Measurements from ENCODE around the gene F8A1.
"Not testable (repeated sequence)": the region's sequence is repeated elsewhere in the genome, so short reads cannot be mapped to it uniquely, and the experiment has no call there.

Gene F8A1

GRCh38 chrX:154890990-154891639 lies 5.0 kb downstream of the F8A1 start:
- no peak for TF ChIP-seq CTCF (IDR thresholded peaks at IDR 0.05; ENCODE audit: low read depth, low read length)
- no peak for DNase-seq (ENCODE audit: extremely low read depth, low read depth)

- no peak for DNase-seq (ENCODE audit: extremely low read depth, low read depth)
- TF ChIP-seq CTCF (IDR thresholded peaks at IDR 0.05; ENCODE audit: low read depth, low read length): no peak
Observed at GRCh38 chrX:154892296-154892695, 6.1 kb downstream of the F8A1 start.

GRCh38 chrX:154900323-154900722 lies 14.2 kb downstream of the F8A1 start:
- DNase-seq (ENCODE audit: extremely low read depth, low read depth): no peak
- no peak for TF ChIP-seq CTCF (IDR thresholded peaks at IDR 0.05; ENCODE audit: low read depth, low read length)

- no peak for DNase-seq (ENCODE audit: extremely low read depth, low read depth)
- no peak for TF ChIP-seq CTCF (IDR thresholded peaks at IDR 0.05; ENCODE audit: low read depth, low read length)
Observed at GRCh38 chrX:154902408-154902807, 16.3 kb downstream of the F8A1 start.

- no peak for TF ChIP-seq CTCF (IDR thresholded peaks at IDR 0.05; ENCODE audit: low read depth, low read length)
- no peak for DNase-seq (ENCODE audit: extremely low read depth, low read depth)
Observed at GRCh38 chrX:154908821-154909220, 22.7 kb downstream of the F8A1 start.

- DNase-seq (ENCODE audit: extremely low read depth, low read depth): not testable (repeated sequence)
Observed at GRCh38 chrX:154910048-154910447, 23.9 kb downstream of the F8A1 start.

GRCh38 chrX:154910528-154910927 lies 24.4 kb downstream of the F8A1 start:
- not testable (repeated sequence) for DNase-seq (ENCODE audit: extremely low read depth, low read depth)

GRCh38 chrX:154914052-154914451 lies 27.9 kb downstream of the F8A1 start:
- no peak for TF ChIP-seq CTCF (IDR thresholded peaks at IDR 0.05; ENCODE audit: low read depth, low read length)
- no peak for DNase-seq (ENCODE audit: extremely low read depth, low read depth)

All from AG09319 (cell line).